GM04504 (cell line): Measurements from ENCODE around the gene SKIC8.
"Not testable (repeated sequence)": the region's sequence is repeated elsewhere in the genome, so short reads cannot be mapped to it uniquely, and the experiment has no call there.

Experiments
- DNase-seq: peaks from one replicate; pipeline ENCODE4 v3.0.0-alpha.2; 2012; ENCODE audit warnings: low read depth

SKIC8 gene

GRCh38 chr15:78251136-78251535 lies 48.3 kb downstream of the SKIC8 start:
- DNase-seq, result no peak

- no peak for DNase-seq
Observed at GRCh38 chr15:78249131-78249530, 50.3 kb downstream of the SKIC8 start.

- DNase-seq, result no peak
Observed at GRCh38 chr15:78247911-78248310, 51.5 kb downstream of the SKIC8 start.

GRCh38 chr15:78245976-78246620 lies 53.3 kb downstream of the SKIC8 start:
- DNase-seq, result not testable (repeated sequence)

GRCh38 chr15:78245392-78245791 lies 54.0 kb downstream of the SKIC8 start:
- not testable (repeated sequence) for DNase-seq

- no peak for DNase-seq
Observed at GRCh38 chr15:78244893-78245292, 54.5 kb downstream of the SKIC8 start.

GRCh38 chr15:78244101-78244500 lies 55.3 kb downstream of the SKIC8 start:
- no peak for DNase-seq

GRCh38 chr15:78243491-78243941 lies 55.9 kb downstream of the SKIC8 start:
- no peak for DNase-seq

- DNase-seq, result no peak
Observed at GRCh38 chr15:78243058-78243457, 56.4 kb downstream of the SKIC8 start.

GRCh38 chr15:78242128-78242527 lies 57.3 kb downstream of the SKIC8 start:
- DNase-seq, result no peak

- DNase-seq, result no peak
Observed at GRCh38 chr15:78241017-78241416, 58.4 kb downstream of the SKIC8 start.

GRCh38 chr15:78239811-78240210 lies 59.6 kb downstream of the SKIC8 start:
- no peak for DNase-seq

GRCh38 chr15:78237146-78237545 lies 62.3 kb downstream of the SKIC8 start:
- DNase-seq, result no peak

GRCh38 chr15:78236491-78236890 lies 62.9 kb downstream of the SKIC8 start:
- no peak for DNase-seq

- no peak for DNase-seq
Observed at GRCh38 chr15:78234515-78235040, 64.8 kb downstream of the SKIC8 start, which contains the start of gene ACSBG1. TSS of gene ACSBG1 (minus strand) at chr15:78234565. CDS start at chr15:78234501, 64 bp downstream.

- DNase-seq, result no peak
Observed at GRCh38 chr15:78233496-78233895, 65.9 kb downstream of the SKIC8 start.
